Mucosa of descending colon (tissue), 3 donors: Measurements from ENCODE around the gene VIT. TPM values are rescaled to one million over a fixed set of nuclear protein-coding genes. Genes with fewer than 3 reads are reported as not detected.

Experiments used
- ATAC-seq: fragments of 200-7000 bp; cut with Tn5 transposase; one replicate; pipeline ENCODE4 v1.9.1; 2020; ENCODE audit warnings: mild to moderate bottlenecking, moderate library complexity
- DNase-seq, 3 donors: peaks; one replicate each; pipeline ENCODE4 v3.0.0-alpha.2; 2020
- H3K36me3 ChIP-seq: fragments of 200-600 bp; one replicate; pipeline ENCODE4 v1.8.0; 2021; ENCODE audit warnings: low read depth, mild to moderate bottlenecking
- H3K4me1 ChIP-seq: fragments of 200-600 bp; one replicate; pipeline ENCODE4 v1.8.0; 2021; ENCODE audit warnings: low read depth, mild to moderate bottlenecking
- H3K4me3 ChIP-seq: fragments of 200-600 bp; one replicate; pipeline ENCODE4 v1.8.0; 2021; ENCODE audit warnings: mild to moderate bottlenecking
- H3K9me3 ChIP-seq: fragments of 200-600 bp; one replicate; pipeline ENCODE4 v1.8.0; 2021; ENCODE audit warnings: mild to moderate bottlenecking
- CTCF ChIP-seq: fragments of 200-600 bp; IDR thresholded peaks from one replicate; pipeline ENCODE4 v1.8.0; 2022; ENCODE audit warnings: antibody characterized with exemption, mild to moderate bottlenecking
- intact Hi-C, 2 donors: fragments of 100-400 bp; cut with DNase I in 1 of 2; cut with micrococcal nuclease in 1 of 2; formaldehyde crosslinking; loops; one replicate each; pipeline versions ENCODE4 v1.11.0 to v1.11.1; 2022; cut with DNase I, micrococcal nuclease
- total RNA-seq, 3 donors: library from RNA; stranded (reverse); fragmentation: NEBNext Ultra II Directional in 2 of 3; extraction: Animal tissue kit (Norgen Biotek cat#: 25700) in 2 of 3; gene quantifications; one replicate each; pipeline versions ENCODE4 v1.2.1 to v1.2.4, GENCODE V29; 2021 to 2023
- donor health status: DM: no; HTN: no; CAD: no; lungs with moderate emphysema.
- donor health status: DM: no; HTN: no; CAD: no.
- donor health status: DM: no; HTN: yes; CAD: no.

The VIT gene
- total RNA-seq, 3 donors from 2014 or later = 1.3 to 3.5 TPM; not detected in 1

GRCh38 chr2:36706021-36706876, 9.7 kb downstream of the VIT start:
- Histone ChIP-seq H3K36me3 (no peaks in the 10 kb centered on the region), H3K4me3 (no peak overlapping the region), H3K9me3 (peaks cover 8% of the 10 kb centered on the region), H3K4me1 (no peaks in the 10 kb centered on the region)
- ATAC-seq = no peak
- no peak for DNase-seq
- intact Hi-C loops = no loop called here
- TF ChIP-seq CTCF = no peak

- no peak for ATAC-seq
- Histone ChIP-seq H3K9me3 (peaks cover 9% of the 10 kb centered on the region), H3K36me3 (no peaks in the 10 kb centered on the region), H3K4me1 (no peaks in the 10 kb centered on the region), H3K4me3 (no peak overlapping the region)
- no peak for TF ChIP-seq CTCF
- no peak for DNase-seq
- intact Hi-C loops = no loop called here
Observed at GRCh38 chr2:36707050-36707449, 10.5 kb downstream of the VIT start.

GRCh38 chr2:36708041-36708741, 11.7 kb downstream of the VIT start:
- peaks cover 9% of the 10 kb centered on the region for H3K9me3 ChIP-seq
- H3K4me1 ChIP-seq = no peaks in the 10 kb centered on the region
- no peak for DNase-seq
- no peaks in the 10 kb centered on the region for H3K36me3 ChIP-seq
- TF ChIP-seq CTCF = no peak
- ATAC-seq = no peak
- intact Hi-C loops = no loop called here
- H3K4me3 ChIP-seq = no peak overlapping the region

- ATAC-seq (no peak), DNase-seq (no peak)
- Histone ChIP-seq H3K4me3 (no peak overlapping the region), H3K4me1 (no peaks in the 10 kb centered on the region), H3K36me3 (no peaks in the 10 kb centered on the region), H3K9me3 (peaks cover 9% of the 10 kb centered on the region)
- intact Hi-C loops = no loop called here
- TF ChIP-seq CTCF = no peak
Observed at GRCh38 chr2:36710858-36711515, 14.5 kb downstream of the VIT start.

GRCh38 chr2:36711741-36712314, 15.3 kb downstream of the VIT start:
- H3K4me1 ChIP-seq = no peaks in the 10 kb centered on the region
- intact Hi-C loops = no loop called here
- no peak for TF ChIP-seq CTCF
- peaks cover 9% of the 10 kb centered on the region for H3K9me3 ChIP-seq
- no peak for DNase-seq
- H3K36me3 ChIP-seq = no peaks in the 10 kb centered on the region
- no peak for ATAC-seq
- H3K4me3 ChIP-seq = no peak overlapping the region
